Embryonic facial prominence (tissue), 1 donor: ENCODE results near the gene FAM171A1.
A peak's percentile ranks its signal among the peaks of the same experiment; 100 is the strongest.
"Not testable (repeated sequence)": the region's sequence is repeated elsewhere in the genome, so short reads cannot be mapped to it uniquely, and the experiment has no call there.

Experiments
- DNase-seq: peaks from one replicate; pipeline ENCODE4 v3.0.0-alpha.2; 2016; ENCODE audit errors: extremely low spot score

FAM171A1 gene

GRCh38 chr10:15344876-15345285, 26.2 kb downstream of the FAM171A1 start:
- no peak for DNase-seq

GRCh38 chr10:15344256-15344875, 26.7 kb downstream of the FAM171A1 start:
- no peak for DNase-seq

GRCh38 chr10:15342970-15343369, 28.1 kb downstream of the FAM171A1 start:
- no peak for DNase-seq

- no peak for DNase-seq
These were observed 29.5 kb downstream of the FAM171A1 start for GRCh38 chr10:15341502-15342128.

- no peak for DNase-seq
These were observed 31.2 kb downstream of the FAM171A1 start for GRCh38 chr10:15339892-15340291.

GRCh38 chr10:15337441-15337923, 33.6 kb downstream of the FAM171A1 start:
- DNase-seq = not testable (repeated sequence)

- DNase-seq = no peak
These were observed 34.9 kb downstream of the FAM171A1 start for GRCh38 chr10:15336211-15336610.

- DNase-seq = no peak
These were observed 35.6 kb downstream of the FAM171A1 start for GRCh38 chr10:15335508-15335907.

- DNase-seq = no peak
These were observed 36.3 kb downstream of the FAM171A1 start for GRCh38 chr10:15334650-15335323.

GRCh38 chr10:15333909-15334649, 37.0 kb downstream of the FAM171A1 start:
- DNase-seq = no peak

GRCh38 chr10:15333181-15333580, 37.9 kb downstream of the FAM171A1 start:
- DNase-seq = not testable (repeated sequence)

GRCh38 chr10:15331461-15331860, 39.6 kb downstream of the FAM171A1 start:
- DNase-seq = no peak

GRCh38 chr10:15329437-15329836, 41.7 kb downstream of the FAM171A1 start:
- no peak for DNase-seq

- no peak for DNase-seq
These were observed 45.2 kb downstream of the FAM171A1 start for GRCh38 chr10:15325944-15326284.

GRCh38 chr10:15325243-15325943, 45.7 kb downstream of the FAM171A1 start:
- no peak for DNase-seq

GRCh38 chr10:15324611-15325010, 46.5 kb downstream of the FAM171A1 start:
- no peak for DNase-seq

- DNase-seq = no peak
These were observed 47.0 kb downstream of the FAM171A1 start for GRCh38 chr10:15324113-15324512.

GRCh38 chr10:15322356-15322755, 48.7 kb downstream of the FAM171A1 start:
- DNase-seq = no peak

- peak; percentile 65 for DNase-seq
These were observed 49.4 kb downstream of the FAM171A1 start for GRCh38 chr10:15321431-15322341.

- no peak for DNase-seq
These were observed 50.4 kb downstream of the FAM171A1 start for GRCh38 chr10:15320522-15321203.
